C4-2B (cell line): ENCODE results near the gene TMEM135.

Experiments
- CTCF ChIP-seq: fragments of 450-650 bp; conservative IDR thresholded peaks from 2 replicates; pipeline ENCODE4 v1.5.1; 2017; ENCODE audit warnings: mild to moderate bottlenecking
- ZFX ChIP-seq: fragments of 450-650 bp; IDR thresholded peaks from 2 replicates; pipeline ENCODE4 v1.6.1; 2017

GRCh38 chr11:87174870-87175269 is 137.1 kb downstream of the TMEM135 start:
- no peak for TF ChIP-seq CTCF
- TF ChIP-seq ZFX: no peak
